ENCODE measurements around the gene SAYSD1. TPM values are rescaled to one million over a fixed set of nuclear protein-coding genes. Genes with fewer than 3 reads are reported as not detected.

Gene SAYSD1
- total and polyA plus RNA-seq, 2 experiments from 2014 or later = 8.2 to 10.0 TPM

- Mint-ChIP-seq H3K4me3 (no peak overlapping the region; the same call in 2 of the 3 replicates), H3K27me3 (ENCODE audit: insufficient read depth, low read depth, poor library complexity) (peaks cover 11% of the 10 kb centered on the region), H3K27ac (no peak overlapping the region), H3K36me3 (ENCODE audit: low read depth) (peaks cover 3% of the 10 kb centered on the region; the same call in 2 of the 3 replicates), H3K4me1 (peaks cover 13% of the 10 kb centered on the region), H3K9me3 (no peaks in the 10 kb centered on the region)
- no peak for ATAC-seq
- Histone ChIP-seq H3F3A (replicated peaks; ENCODE audit: low read depth) (no peaks in the 10 kb centered on the region), H3K4me3 (no peak overlapping the region), H3K79me2 (replicated peaks; ENCODE audit: insufficient read depth) (no peaks in the 10 kb centered on the region), H3K27ac (ENCODE audit: low read depth) (no peak overlapping the region), H3K36me3 (ENCODE audit: insufficient read depth) (no peaks in the 10 kb centered on the region), H4K20me1 (replicated peaks; ENCODE audit: insufficient read depth) (peaks cover 3% of the 10 kb centered on the region; the same call in 1 of the 2 replicates), H3K9me2 (ENCODE audit: insufficient read depth) (no peaks in the 10 kb centered on the region), H3K27me3 (ENCODE audit: insufficient read depth) (no peaks in the 10 kb centered on the region), H3K4me1 (ENCODE audit: insufficient read depth) (peaks cover 9% of the 10 kb centered on the region; the same call in 1 of the 2 replicates), H3K4me2 (no peak overlapping the region), H2AFZ (no peak overlapping the region)
- no peak for TF ChIP-seq CTCF (conservative IDR thresholded peaks at IDR 0.05; ENCODE audit: low read depth in 2 of 2)
- no peak for TF ChIP-seq EZH2phosphoT487 (IDR thresholded peaks at IDR 0.05; ENCODE audit: unreplicated experiment)
- TF ChIP-seq POLR2AphosphoS5 (IDR thresholded peaks at IDR 0.05; ENCODE audit: low read depth) = no peak
- no peak for TF ChIP-seq STAT1 (IDR thresholded peaks at IDR 0.05; ENCODE audit: unreplicated experiment)
- no peak for TF ChIP-seq ZNF462 (CRISPR knock-in tag; IDR thresholded peaks at IDR 0.05)
- TF ChIP-seq REST (IDR thresholded peaks at IDR 0.05; ENCODE audit: unreplicated experiment) = no peak
- no peak for TF ChIP-seq EZH2 (IDR thresholded peaks at IDR 0.05; ENCODE audit: low read depth, unreplicated experiment)
- TF ChIP-seq ZNF114 (CRISPR knock-in tag; IDR thresholded peaks at IDR 0.05) = no peak
- no peak for DNase-seq (ENCODE audit: low spot score)
Measured at GRCh38 chr6:39056681-39057080, 58.3 kb downstream of the SAYSD1 start.
